ES-I3 (cell line): ENCODE results near the gene PLK3.
A peak's percentile ranks its signal among the peaks of the same experiment; 100 is the strongest.
"Not testable (repeated sequence)": the region's sequence is repeated elsewhere in the genome, so short reads cannot be mapped to it uniquely, and the experiment has no call there.

Experiments
- H3K36me3 ChIP-seq: 2 replicates; pipeline ENCODE4 v1.6.1; 2013; ENCODE audit warnings: mild to moderate bottlenecking, low read length, control low read depth, moderate library complexity; ENCODE audit not compliant: insufficient read depth
- H3K4me1 ChIP-seq: 2 replicates; pipeline ENCODE4 v1.6.1; 2013; ENCODE audit warnings: mild to moderate bottlenecking, control low read depth, low read length; ENCODE audit not compliant: insufficient read depth
- H3K9ac ChIP-seq: 2 replicates; pipeline ENCODE4 v1.6.1; 2013; ENCODE audit warnings: low read depth, mild to moderate bottlenecking, low read length, moderate library complexity
- H3K9me3 ChIP-seq: 2 replicates; pipeline ENCODE4 v1.6.1; 2013; ENCODE audit warnings: mild to moderate bottlenecking, low read length, moderate library complexity; ENCODE audit not compliant: control insufficient read depth, insufficient read depth

Gene PLK3

DNA sequence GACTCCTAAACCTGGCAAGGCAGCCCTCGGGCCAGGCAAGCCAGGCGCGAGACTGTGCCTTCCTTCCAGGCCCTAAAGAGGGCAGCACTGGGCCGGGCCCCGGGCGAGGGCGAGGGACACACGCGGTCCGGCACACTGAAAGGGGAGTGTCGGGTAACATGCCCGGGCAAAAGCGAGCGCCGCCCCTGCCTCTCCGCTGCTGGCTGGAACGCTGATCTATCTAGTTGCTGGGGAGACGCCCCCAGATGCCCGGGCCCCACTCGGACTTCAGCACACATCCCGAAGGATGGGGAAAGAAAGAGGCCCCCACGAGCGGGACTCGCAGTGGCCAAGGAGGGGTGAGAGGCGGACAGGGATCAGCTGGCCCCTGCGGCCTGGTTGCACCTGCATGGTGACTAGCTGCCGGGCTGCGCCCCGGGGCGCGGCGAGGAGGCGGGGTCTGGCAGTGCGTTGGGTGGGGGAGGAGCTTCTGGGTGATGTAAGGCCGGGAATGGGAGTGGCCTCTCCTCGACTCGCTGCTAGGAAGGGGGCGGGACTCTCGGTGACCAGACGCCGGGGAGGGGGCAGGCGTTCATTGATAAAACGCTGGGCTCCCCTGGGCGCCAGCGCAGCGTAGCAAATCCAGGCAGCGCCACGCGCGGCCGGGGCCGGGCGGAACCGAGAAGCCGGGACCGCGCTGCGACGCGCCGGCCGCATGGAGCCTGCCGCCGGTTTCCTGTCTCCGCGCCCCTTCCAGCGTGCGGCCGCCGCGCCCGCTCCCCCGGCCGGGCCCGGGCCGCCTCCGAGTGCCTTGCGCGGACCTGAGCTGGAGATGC lies at the start of gene PLK3:
PLK3 (plus strand) TSS at position 608 of the 815 bp plus-strand sequence; CDS start at position 695, 87 bp downstream.
- peak within 1 kb of the TSS; percentile 68 for H3K9ac ChIP-seq
- no peaks in the 10 kb centered on the region for H3K9me3 ChIP-seq
- H3K4me1 ChIP-seq: peaks cover 12% of the 10 kb centered on the region; the same call in 1 of the 2 replicates
- H3K36me3 ChIP-seq: peaks cover 13% of the 10 kb centered on the region

DNA sequence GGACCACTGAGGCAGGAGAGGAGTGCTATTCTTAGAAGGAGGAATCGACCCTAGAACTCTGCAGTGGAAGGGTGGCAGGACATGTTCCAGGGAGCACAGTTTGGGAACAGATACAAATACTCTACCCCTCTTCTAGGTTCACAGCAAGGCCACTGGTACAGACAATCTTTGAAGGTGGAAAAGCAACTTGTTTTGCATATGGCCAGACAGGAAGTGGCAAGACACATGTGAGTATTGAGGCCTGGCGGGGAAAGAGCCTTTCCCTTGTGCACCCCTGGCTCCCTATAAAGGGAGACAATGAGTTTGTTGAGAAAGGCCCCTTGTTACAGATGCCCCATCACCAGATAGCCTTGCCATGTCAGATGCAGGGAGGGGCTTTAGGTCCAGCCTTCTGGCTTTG lies 42.8 kb upstream of the PLK3 start:
- H3K9me3 ChIP-seq: no peaks in the 10 kb centered on the region
- H3K36me3 ChIP-seq: peaks cover 49% of the 10 kb centered on the region
- H3K4me1 ChIP-seq: no peaks in the 10 kb centered on the region
- no peak overlapping the region for H3K9ac ChIP-seq

DNA sequence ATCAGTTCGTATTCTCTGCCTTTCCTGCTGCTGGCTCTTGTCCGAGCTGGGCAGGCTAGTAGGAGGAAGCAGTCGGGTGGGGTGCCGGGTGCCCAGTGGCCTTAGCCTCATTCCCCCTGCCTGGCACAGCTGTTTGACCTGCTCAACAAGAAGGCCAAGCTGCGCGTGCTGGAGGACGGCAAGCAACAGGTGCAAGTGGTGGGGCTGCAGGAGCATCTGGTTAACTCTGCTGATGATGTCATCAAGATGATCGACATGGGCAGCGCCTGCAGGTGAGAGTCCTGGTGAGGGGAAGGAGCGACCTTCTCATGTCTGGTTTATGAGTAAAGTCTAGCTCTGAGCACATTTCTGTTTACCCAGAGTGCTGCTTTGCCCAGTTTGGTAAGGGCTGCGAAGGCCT lies 41.1 kb upstream of the PLK3 start:
- no peak overlapping the region for H3K9ac ChIP-seq
- H3K4me1 ChIP-seq: no peaks in the 10 kb centered on the region
- H3K9me3 ChIP-seq: no peaks in the 10 kb centered on the region
- peaks cover 49% of the 10 kb centered on the region for H3K36me3 ChIP-seq

DNA sequence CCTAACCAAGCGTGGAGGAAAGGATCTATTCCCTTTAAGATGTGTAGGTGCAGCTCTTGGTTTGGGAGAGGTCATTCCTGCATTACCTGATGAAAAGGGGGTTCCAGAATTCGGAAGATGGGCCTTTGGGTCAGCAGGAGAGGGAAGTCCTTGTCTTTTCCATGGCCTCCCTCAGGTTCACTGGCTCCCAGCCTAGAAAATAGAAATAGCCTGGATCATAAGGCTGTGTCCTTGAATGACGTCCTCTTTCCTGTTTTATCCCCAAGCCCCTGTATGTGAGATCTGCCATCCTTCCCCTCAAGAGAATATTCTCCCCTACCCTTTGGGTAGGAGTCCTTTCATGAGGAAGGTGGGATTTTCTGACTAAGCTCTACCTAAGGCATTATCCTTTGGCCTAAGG lies 39.3 kb upstream of the PLK3 start:
- H3K9me3 ChIP-seq: no peaks in the 10 kb centered on the region
- H3K36me3 ChIP-seq: peaks cover 34% of the 10 kb centered on the region
- H3K4me1 ChIP-seq: no peaks in the 10 kb centered on the region

DNA sequence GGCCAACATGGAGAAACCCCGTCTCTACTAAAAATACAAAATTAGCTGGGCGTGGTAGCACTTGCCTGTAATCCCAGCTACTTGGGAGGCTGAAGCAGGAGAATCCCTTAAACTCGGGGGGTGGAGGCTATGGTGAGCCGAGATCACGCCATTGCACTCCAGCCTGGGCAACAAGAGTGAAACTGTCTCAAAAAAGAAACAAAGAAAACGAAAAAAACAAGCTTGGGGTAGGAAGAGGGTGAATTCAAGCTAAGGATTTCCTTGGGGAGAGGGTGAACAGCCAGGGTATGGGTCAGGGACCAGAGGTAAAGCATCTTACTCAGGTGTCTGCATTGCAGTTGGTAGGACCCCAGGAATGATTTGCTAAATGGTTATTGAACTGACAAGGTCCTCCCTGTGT lies 33.8 kb upstream of the PLK3 start:
- H3K9ac ChIP-seq, H3K4me1 ChIP-seq, H3K36me3 ChIP-seq, H3K9me3 ChIP-seq: not testable (repeated sequence)

More for the DNA sequence above, 39.3 kb upstream of the PLK3 start:
- no peak overlapping the region for H3K9ac ChIP-seq

DNA sequence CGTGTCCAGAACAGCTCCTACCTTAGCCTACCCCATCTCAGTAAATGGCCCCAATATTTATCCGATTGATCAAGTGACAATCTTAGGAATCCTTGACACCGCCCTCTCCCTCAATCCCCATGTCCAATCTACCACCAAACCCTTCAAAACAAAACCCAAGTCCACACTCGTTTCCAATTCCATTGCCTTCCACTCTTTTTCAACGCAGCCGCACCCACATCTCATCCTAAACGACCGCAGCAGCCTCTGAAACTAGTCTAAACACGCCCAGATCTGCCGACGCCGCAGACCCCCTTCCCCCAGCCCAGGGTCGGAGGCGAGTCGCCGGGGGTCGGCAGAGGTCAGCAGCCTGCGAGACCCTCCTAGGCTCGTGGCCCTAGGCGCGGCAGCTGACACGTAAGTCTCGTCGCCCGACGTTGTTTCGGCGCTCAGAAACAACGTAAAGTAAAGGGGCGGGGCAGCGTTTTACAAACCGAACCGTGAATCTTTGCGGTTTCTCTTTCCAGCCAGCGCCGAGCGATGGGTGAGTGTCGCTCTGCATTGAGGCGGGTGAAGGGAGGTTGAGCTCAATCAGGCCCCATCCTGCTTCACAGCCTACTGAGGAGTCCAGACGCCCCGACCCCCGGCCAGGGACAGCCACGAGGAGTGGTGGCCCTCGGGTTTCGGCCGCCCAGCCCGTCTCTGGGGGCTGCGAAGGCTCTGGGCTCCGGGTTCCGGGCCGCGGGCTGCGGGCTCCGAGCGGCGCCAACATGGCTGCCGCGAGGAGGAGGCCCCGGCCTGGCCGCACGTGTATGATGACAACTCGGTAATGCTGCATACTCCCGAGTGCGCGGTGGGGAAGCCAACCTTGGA lies 24.9 kb upstream of the PLK3 start, which contains the start of gene RPS8:
RPS8 (plus strand) TSS at position 463 of the 852 bp plus-strand sequence; CDS start at position 520, 57 bp downstream.
- Histone ChIP-seq H3K9me3 (no peaks in the 10 kb centered on the region), H3K36me3 (peaks cover 33% of the 10 kb centered on the region), H3K9ac (peak within 1 kb of the TSS; percentile 80)

DNA sequence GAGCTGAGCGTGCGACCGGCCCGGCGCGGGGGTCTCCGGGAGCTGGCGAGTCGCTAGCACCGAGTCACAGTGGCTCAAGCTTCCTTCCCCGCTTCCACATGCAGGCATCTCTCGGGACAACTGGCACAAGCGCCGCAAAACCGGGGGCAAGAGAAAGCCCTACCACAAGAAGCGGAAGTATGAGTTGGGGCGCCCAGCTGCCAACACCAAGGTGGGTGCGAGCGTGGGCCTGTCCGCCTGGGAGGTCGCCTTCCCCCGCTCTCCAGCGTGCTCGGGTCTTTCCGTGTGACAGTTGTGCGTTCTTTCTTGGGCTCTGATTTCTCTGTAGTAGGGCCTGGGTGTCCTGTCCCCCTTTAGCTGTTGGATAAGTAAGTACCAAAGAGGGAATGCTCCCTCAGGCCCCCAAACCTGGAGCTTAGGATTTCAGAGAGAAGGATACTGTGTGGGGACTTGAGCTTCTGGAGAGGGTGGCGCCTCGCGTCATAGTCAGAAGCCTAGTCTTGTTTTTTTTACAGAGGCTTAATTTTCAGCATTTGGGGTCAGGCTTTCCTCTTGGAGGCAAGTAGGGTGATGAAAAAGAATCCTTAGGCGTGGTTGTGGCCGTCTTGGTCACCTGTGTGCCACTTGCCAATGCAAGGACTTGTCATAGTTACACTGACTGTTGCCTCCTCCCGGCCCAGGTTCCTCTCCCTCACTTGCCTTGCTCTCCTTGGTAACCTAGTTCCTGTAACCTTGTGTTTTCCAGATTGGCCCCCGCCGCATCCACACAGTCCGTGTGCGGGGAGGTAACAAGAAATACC lies 24.0 kb upstream of the PLK3 start:
- Histone ChIP-seq H3K9ac (peak overlapping the region; percentile 80), H3K4me1 (no peaks in the 10 kb centered on the region; the same call in 1 of the 2 replicates), H3K36me3 (peaks cover 33% of the 10 kb centered on the region), H3K9me3 (no peaks in the 10 kb centered on the region)

More for the DNA sequence above, 24.9 kb upstream of the PLK3 start, which contains the start of gene RPS8:
- H3K4me1 ChIP-seq: no peaks in the 10 kb centered on the region; the same call in 1 of the 2 replicates

DNA sequence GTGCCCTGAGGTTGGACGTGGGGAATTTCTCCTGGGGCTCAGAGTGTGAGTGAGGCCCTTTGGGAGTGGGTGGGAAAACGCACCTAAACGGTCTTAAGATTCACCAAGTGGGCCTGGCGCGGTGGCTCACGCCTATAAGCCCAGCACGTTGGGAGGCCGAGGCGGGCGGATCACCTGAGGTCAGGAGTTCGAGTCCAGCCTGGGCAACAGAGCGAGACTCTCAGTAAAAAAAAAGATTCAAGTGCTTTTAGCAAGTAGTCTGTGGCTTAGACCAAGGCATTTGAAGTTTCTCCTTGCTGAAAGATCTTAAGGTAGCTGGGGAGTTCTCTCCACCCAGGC lies 23.5 kb upstream of the PLK3 start:
- no peaks in the 10 kb centered on the region; the same call in 1 of the 2 replicates for H3K4me1 ChIP-seq
- peak overlapping the region; percentile 80 for H3K9ac ChIP-seq
- no peaks in the 10 kb centered on the region for H3K9me3 ChIP-seq
- H3K36me3 ChIP-seq: peaks cover 33% of the 10 kb centered on the region

DNA sequence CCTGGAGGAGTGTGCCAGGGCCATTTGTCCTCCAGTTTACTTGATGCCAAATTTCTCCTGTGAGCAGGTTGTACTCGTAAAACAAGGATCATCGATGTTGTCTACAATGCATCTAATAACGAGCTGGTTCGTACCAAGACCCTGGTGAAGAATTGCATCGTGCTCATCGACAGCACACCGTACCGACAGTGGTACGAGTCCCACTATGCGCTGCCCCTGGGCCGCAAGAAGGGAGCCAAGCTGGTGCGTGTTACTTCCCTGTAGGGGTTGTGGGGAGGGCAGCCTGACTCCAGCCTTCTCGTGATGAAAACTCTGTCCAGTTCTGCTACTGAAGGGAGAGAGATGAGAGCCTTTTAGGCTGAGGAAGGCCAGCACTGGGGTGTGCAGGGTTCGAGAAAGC lies 22.6 kb upstream of the PLK3 start:
- peaks cover 33% of the 10 kb centered on the region for H3K36me3 ChIP-seq
- no peaks in the 10 kb centered on the region; the same call in 1 of the 2 replicates for H3K4me1 ChIP-seq
- no peaks in the 10 kb centered on the region for H3K9me3 ChIP-seq
- H3K9ac ChIP-seq: no peak overlapping the region

DNA sequence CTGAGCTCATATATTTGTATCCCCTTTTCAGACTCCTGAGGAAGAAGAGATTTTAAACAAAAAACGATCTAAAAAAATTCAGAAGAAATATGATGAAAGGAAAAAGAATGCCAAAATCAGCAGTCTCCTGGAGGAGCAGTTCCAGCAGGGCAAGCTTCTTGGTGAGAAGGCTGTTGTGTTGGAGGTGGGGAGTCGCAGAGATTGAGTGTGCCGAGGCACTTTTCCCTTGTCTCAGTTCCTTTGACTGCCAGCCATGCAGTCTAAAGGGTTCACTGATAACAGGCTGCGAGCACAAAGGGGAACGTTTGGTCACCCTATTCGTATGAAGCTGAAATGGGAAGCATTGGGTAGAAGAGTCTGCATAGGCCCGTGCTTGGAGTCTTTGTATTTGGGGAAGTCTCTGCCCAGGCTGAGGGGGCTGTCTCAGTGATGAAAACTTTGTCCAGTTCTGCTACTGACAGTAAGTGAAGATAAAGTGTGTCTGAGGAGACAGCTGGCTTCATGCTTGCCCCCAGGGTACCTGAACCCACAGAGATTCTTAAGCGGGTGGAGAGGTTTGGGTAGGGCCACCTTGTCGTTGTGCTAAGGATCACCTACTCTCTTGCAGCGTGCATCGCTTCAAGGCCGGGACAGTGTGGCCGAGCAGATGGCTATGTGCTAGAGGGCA lies 22.1 kb upstream of the PLK3 start:
- Histone ChIP-seq H3K9me3 (no peaks in the 10 kb centered on the region), H3K9ac (no peak overlapping the region), H3K4me1 (no peaks in the 10 kb centered on the region; the same call in 1 of the 2 replicates), H3K36me3 (peaks cover 33% of the 10 kb centered on the region)

DNA sequence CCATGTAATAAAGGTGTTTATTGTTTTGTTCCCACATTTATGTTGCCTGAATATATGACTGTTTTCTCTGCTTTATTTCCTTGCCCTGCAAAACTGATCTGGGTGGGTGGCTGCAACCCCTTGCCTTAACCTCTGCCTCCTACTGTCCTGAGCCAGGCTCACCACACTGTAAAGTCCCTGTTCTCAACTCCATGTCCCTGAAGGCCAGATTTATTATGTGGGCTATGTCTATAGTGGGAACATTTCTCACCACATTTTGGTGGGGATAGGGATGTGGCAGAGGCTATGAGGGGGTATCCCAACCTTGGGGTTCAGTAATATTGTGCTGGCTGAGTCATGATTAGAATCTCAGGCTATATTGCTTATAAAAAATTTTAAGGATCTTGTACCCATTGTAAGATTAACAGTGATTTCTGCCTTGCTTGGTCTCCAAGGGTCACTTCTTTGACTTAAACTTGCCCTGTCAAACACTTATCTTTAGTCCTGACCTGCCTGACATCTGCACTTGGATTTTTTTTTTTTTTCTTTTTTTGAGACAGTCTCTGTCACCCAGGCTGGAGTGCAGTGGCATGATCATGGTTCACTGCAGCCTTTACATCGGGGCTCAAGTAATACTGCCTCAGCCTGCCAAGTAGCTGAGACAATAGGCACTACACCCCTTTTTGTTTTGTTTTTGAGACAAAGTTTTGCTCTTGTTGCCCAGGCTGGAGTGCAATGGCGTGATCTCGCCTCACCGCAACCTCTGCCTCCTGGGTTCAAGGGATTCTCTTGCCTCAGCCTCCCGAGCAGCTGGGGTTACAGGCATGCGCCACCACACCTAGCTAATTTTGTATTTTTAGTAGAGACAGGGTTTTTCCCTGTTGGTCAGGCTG lies 21.2 kb upstream of the PLK3 start:
- Histone ChIP-seq H3K9ac (no peak overlapping the region), H3K36me3 (peaks cover 33% of the 10 kb centered on the region), H3K9me3 (no peaks in the 10 kb centered on the region), H3K4me1 (peaks cover 5% of the 10 kb centered on the region)

DNA sequence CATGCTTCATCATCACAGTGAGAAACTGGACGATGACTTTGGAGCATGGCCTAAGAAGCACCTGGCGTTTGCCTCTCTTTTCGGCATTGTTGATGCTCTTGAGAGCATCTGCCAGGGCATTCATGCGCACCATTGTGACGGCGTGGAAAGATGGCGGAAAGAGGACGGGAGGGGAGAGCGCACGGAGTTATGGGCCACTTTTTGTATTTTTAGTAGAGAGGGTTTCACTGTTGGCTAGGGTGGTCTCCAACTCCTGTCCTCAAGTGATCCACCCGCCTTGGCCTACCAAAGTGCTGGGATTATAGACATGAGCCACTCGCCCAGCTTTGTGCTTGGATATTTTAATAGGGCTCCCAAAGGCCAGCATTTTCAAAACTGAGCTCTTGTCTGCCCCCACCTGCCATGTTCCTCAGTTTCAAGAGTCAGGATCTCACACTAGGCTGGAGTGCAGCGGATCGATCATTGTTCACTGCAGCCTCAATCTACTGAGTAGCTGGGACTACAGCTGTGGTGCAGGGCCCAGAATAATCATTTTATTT lies 19.5 kb upstream of the PLK3 start:
- Histone ChIP-seq H3K36me3 (peaks cover 33% of the 10 kb centered on the region), H3K9ac (no peak overlapping the region), H3K9me3 (no peaks in the 10 kb centered on the region), H3K4me1 (peaks cover 12% of the 10 kb centered on the region)

DNA sequence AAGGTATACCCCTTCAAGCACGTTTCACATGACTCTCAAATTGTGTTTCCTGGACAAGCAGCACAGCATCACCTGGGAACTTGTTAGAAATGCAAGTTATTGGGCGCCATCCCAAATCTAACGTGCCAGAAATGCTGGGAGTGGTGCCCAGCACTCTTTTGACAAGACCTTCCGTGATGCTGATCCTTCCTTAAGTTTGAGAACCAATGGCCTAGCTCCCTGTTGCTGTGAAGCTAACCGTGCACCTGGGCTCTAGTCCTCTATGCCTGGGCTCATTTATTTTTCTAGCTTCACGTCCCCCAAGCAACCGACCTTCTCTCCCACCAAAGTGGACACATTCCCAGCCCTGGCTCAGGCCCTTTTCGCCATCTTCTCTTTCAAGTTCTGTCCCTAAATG lies 16.5 kb upstream of the PLK3 start:
- Histone ChIP-seq H3K9me3 (no peaks in the 10 kb centered on the region), H3K4me1 (peaks cover 21% of the 10 kb centered on the region), H3K9ac (peak overlapping the region; percentile 58), H3K36me3 (peaks cover 5% of the 10 kb centered on the region)
